ENCODE results near the gene MAP3K15.
"Not testable (repeated sequence)": the region's sequence is repeated elsewhere in the genome, so short reads cannot be mapped to it uniquely, and the experiment has no call there.

Gene MAP3K15

GRCh38 chrX:19443869-19444526 is 71.3 kb downstream of the MAP3K15 start:
- DNase-seq (ENCODE audit: low read depth), result no peak
- no peak for TF ChIP-seq CTCF (conservative IDR thresholded peaks at IDR 0.05; ENCODE audit: control insufficient read depth, insufficient read depth, low read depth, low read length)
- no peak overlapping the region for H3K4me3 ChIP-seq (ENCODE audit: control insufficient read depth, low read depth, low read length)

- no peak overlapping the region for H3K4me3 ChIP-seq (ENCODE audit: control insufficient read depth, low read depth, low read length)
- no peak for TF ChIP-seq CTCF (conservative IDR thresholded peaks at IDR 0.05; ENCODE audit: control insufficient read depth, insufficient read depth, low read depth, low read length)
- peak; percentile 56 for DNase-seq (ENCODE audit: low read depth)
Measured at GRCh38 chrX:19440713-19441112, 74.6 kb downstream of the MAP3K15 start.

GRCh38 chrX:19422661-19423060 is 92.6 kb downstream of the MAP3K15 start:
- DNase-seq (ENCODE audit: low read depth); H3K4me3 ChIP-seq (ENCODE audit: control insufficient read depth, low read depth, low read length): not testable (repeated sequence)

- H3K4me3 ChIP-seq (ENCODE audit: control insufficient read depth, low read depth, low read length), result no peak overlapping the region
- no peak for DNase-seq (ENCODE audit: low read depth)
- TF ChIP-seq CTCF (conservative IDR thresholded peaks at IDR 0.05; ENCODE audit: control insufficient read depth, insufficient read depth, low read depth, low read length), result no peak
Measured at GRCh38 chrX:19410259-19410658, 105.0 kb downstream of the MAP3K15 start.

- DNase-seq (ENCODE audit: low read depth), result no peak
- no peak for TF ChIP-seq CTCF (conservative IDR thresholded peaks at IDR 0.05; ENCODE audit: control insufficient read depth, insufficient read depth, low read depth, low read length)
Measured at GRCh38 chrX:19403696-19404095, 111.6 kb downstream of the MAP3K15 start.

GRCh38 chrX:19392703-19393102 is 122.6 kb downstream of the MAP3K15 start:
- no peak for DNase-seq (ENCODE audit: low read depth)
- H3K4me3 ChIP-seq (ENCODE audit: control insufficient read depth, low read depth, low read length), result no peak overlapping the region
- TF ChIP-seq CTCF (conservative IDR thresholded peaks at IDR 0.05; ENCODE audit: control insufficient read depth, insufficient read depth, low read depth, low read length), result no peak

More at GRCh38 chrX:19403696-19404095, 111.6 kb downstream of the MAP3K15 start:
- no peak overlapping the region for H3K4me3 ChIP-seq (ENCODE audit: control insufficient read depth, low read depth, low read length)

- no peak overlapping the region for H3K4me3 ChIP-seq (ENCODE audit: control insufficient read depth, low read depth, low read length)
- TF ChIP-seq CTCF (conservative IDR thresholded peaks at IDR 0.05; ENCODE audit: control insufficient read depth, insufficient read depth, low read depth, low read length), result no peak
- no peak for DNase-seq (ENCODE audit: low read depth)
Measured at GRCh38 chrX:19392078-19392477, 123.2 kb downstream of the MAP3K15 start.
